ENCODE measurements around the gene PPM1D.

PPM1D gene

DNA sequence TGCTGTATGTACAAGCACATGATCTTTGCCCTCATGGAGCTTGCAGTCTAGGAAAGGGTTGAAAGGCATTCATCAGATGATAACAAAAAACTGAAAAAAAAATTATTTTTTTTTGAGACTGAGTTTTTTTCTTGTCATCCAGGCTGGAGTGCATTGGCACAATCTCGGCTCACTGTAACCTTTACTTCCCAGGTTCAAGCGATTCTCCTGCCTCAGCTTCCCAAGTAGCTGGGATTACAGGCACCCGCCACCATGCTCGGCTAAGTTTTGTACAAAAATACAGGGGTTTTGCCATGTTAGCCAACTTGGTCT, 39.0 kb downstream of the PPM1D start:
- no peaks in the 10 kb centered on the region for H3F3A ChIP-seq (ENCODE audit: low read depth)
- no peak overlapping the region for H2AFZ ChIP-seq (ENCODE audit: low read length)
- no peaks in the 10 kb centered on the region for H3K9me3 ChIP-seq (ENCODE audit: insufficient read depth, low read depth, low read length)
- H3K4me3 ChIP-seq (ENCODE audit: low read length, poor library complexity, severe bottlenecking), result no peak overlapping the region
- peaks cover 33% of the 10 kb centered on the region for H3K79me2 ChIP-seq (ENCODE audit: insufficient read depth, low read length)
- H3K36me3 ChIP-seq (ENCODE audit: insufficient read depth, low read length), result peaks cover 63% of the 10 kb centered on the region
- no peak for TF ChIP-seq EZH2phosphoT487 (IDR thresholded peaks at IDR 0.05; ENCODE audit: borderline replicate concordance)
- TF ChIP-seq, protein P1, sequence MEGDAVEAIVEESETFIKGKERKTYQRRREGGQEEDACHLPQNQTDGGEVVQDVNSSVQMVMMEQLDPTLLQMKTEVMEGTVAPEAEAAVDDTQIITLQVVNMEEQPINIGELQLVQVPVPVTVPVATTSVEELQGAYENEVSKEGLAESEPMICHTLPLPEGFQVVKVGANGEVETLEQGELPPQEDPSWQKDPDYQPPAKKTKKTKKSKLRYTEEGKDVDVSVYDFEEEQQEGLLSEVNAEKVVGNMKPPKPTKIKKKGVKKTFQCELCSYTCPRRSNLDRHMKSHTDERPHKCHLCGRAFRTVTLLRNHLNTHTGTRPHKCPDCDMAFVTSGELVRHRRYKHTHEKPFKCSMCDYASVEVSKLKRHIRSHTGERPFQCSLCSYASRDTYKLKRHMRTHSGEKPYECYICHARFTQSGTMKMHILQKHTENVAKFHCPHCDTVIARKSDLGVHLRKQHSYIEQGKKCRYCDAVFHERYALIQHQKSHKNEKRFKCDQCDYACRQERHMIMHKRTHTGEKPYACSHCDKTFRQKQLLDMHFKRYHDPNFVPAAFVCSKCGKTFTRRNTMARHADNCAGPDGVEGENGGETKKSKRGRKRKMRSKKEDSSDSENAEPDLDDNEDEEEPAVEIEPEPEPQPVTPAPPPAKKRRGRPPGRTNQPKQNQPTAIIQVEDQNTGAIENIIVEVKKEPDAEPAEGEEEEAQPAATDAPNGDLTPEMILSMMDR (conservative IDR thresholded peaks at IDR 0.05; ENCODE audit: low read length), result no peak
- H3K27me3 ChIP-seq (ENCODE audit: insufficient read depth, low read length, poor library complexity, severe bottlenecking), result no peaks in the 10 kb centered on the region
- H4K20me1 ChIP-seq (ENCODE audit: insufficient read depth, low read length, poor library complexity, severe bottlenecking), result peaks cover 7% of the 10 kb centered on the region
- H3K4me2 ChIP-seq (ENCODE audit: low read depth, low read length, poor library complexity, severe bottlenecking), result no peak overlapping the region
- no peaks in the 10 kb centered on the region for H3K4me1 ChIP-seq (ENCODE audit: insufficient read depth, low read length, poor library complexity, severe bottlenecking)
- no peaks in the 10 kb centered on the region for H3K9me2 ChIP-seq (replicated peaks; ENCODE audit: low read depth, low read length)
- no peak overlapping the region for H3K9ac ChIP-seq (ENCODE audit: low read depth, low read length, poor library complexity, severe bottlenecking)

- peaks cover 7% of the 10 kb centered on the region for H4K20me1 ChIP-seq (ENCODE audit: insufficient read depth, low read length, poor library complexity, severe bottlenecking)
- H3K9ac ChIP-seq (ENCODE audit: low read depth, low read length, poor library complexity, severe bottlenecking), result no peak overlapping the region
- no peaks in the 10 kb centered on the region for H3K27me3 ChIP-seq (ENCODE audit: insufficient read depth, low read length, poor library complexity, severe bottlenecking)
- H3K79me2 ChIP-seq (ENCODE audit: insufficient read depth, low read length), result peaks cover 41% of the 10 kb centered on the region
- TF ChIP-seq, protein P1 (conservative IDR thresholded peaks at IDR 0.05; ENCODE audit: low read length), result peak; percentile 51
- TF ChIP-seq EZH2phosphoT487 (IDR thresholded peaks at IDR 0.05; ENCODE audit: borderline replicate concordance), result no peak
- H3K9me2 ChIP-seq (replicated peaks; ENCODE audit: low read depth, low read length), result no peaks in the 10 kb centered on the region
- H3K4me2 ChIP-seq (ENCODE audit: low read depth, low read length, poor library complexity, severe bottlenecking), result no peak overlapping the region
- H3K4me1 ChIP-seq (ENCODE audit: insufficient read depth, low read length, poor library complexity, severe bottlenecking), result no peaks in the 10 kb centered on the region
- H3K9me3 ChIP-seq (ENCODE audit: insufficient read depth, low read depth, low read length), result no peaks in the 10 kb centered on the region
- no peak overlapping the region for H2AFZ ChIP-seq (ENCODE audit: low read length)
- H3K4me3 ChIP-seq (ENCODE audit: low read length, poor library complexity, severe bottlenecking), result no peak overlapping the region
- H3K36me3 ChIP-seq (ENCODE audit: insufficient read depth, low read length), result peaks cover 48% of the 10 kb centered on the region
- H3F3A ChIP-seq (ENCODE audit: low read depth), result no peaks in the 10 kb centered on the region
Measured at GRCh38 chr17:60640503-60640902, 40.5 kb downstream of the PPM1D start.

- H3K4me3 ChIP-seq (ENCODE audit: low read length, poor library complexity, severe bottlenecking), result no peak overlapping the region
- H2AFZ ChIP-seq (ENCODE audit: low read length), result no peak overlapping the region
- H3K9me2 ChIP-seq (replicated peaks; ENCODE audit: low read depth, low read length), result no peaks in the 10 kb centered on the region
- H3K4me1 ChIP-seq (ENCODE audit: insufficient read depth, low read length, poor library complexity, severe bottlenecking), result no peaks in the 10 kb centered on the region
- H4K20me1 ChIP-seq (ENCODE audit: insufficient read depth, low read length, poor library complexity, severe bottlenecking), result peaks cover 13% of the 10 kb centered on the region
- H3K9me3 ChIP-seq (ENCODE audit: insufficient read depth, low read depth, low read length), result no peaks in the 10 kb centered on the region
- no peak overlapping the region for H3K9ac ChIP-seq (ENCODE audit: low read depth, low read length, poor library complexity, severe bottlenecking)
- TF ChIP-seq, protein P1 (conservative IDR thresholded peaks at IDR 0.05; ENCODE audit: low read length), result no peak
- TF ChIP-seq EZH2phosphoT487 (IDR thresholded peaks at IDR 0.05; ENCODE audit: borderline replicate concordance), result no peak
- no peak overlapping the region for H3K4me2 ChIP-seq (ENCODE audit: low read depth, low read length, poor library complexity, severe bottlenecking)
- H3K27me3 ChIP-seq (ENCODE audit: insufficient read depth, low read length, poor library complexity, severe bottlenecking), result no peaks in the 10 kb centered on the region
- H3F3A ChIP-seq (ENCODE audit: low read depth), result no peaks in the 10 kb centered on the region
- peaks cover 46% of the 10 kb centered on the region for H3K79me2 ChIP-seq (ENCODE audit: insufficient read depth, low read length)
- peaks cover 47% of the 10 kb centered on the region; the same call in 1 of the 2 replicates for H3K36me3 ChIP-seq (ENCODE audit: insufficient read depth, low read length)
Measured at GRCh38 chr17:60641126-60641525, 41.1 kb downstream of the PPM1D start.

Data from Loucy (cell line).